HG03432 (cell line): Measurements from ENCODE around the gene CERS6.
"Not testable (repeated sequence)": the region's sequence is repeated elsewhere in the genome, so short reads cannot be mapped to it uniquely, and the experiment has no call there.

Experiments
- ATAC-seq: cut with Tn5 transposase; IDR thresholded peaks from one replicate; pipeline ENCODE4 v1.9.1; 2021; ENCODE audit warnings: mild to moderate bottlenecking, moderate library complexity; ENCODE audit not compliant: unreplicated experiment

The CERS6 gene

GRCh38 chr2:168466834-168467565 is 10.9 kb downstream of the CERS6 start:
- no peak for ATAC-seq

GRCh38 chr2:168467729-168468128 is 11.7 kb downstream of the CERS6 start:
- no peak for ATAC-seq

DNA sequence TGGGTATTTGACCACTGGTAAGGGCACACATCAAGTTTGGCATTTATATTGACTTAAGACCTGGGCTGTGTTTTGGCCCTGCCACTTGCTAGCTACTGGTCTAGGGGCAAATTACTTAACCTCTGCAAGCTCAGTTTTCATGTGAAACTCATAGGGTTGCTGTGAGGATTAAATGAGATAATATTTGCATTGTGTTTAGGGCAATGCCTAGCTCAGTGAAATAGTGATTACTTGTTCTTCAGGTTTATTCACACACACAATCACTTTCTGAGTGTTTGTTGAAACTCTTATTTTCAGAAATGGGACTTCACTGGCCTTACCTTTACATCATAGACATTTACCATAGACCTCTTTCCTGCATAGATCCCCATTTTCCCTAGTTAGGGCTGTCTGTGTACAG is 12.3 kb downstream of the CERS6 start:
- no peak for ATAC-seq

DNA sequence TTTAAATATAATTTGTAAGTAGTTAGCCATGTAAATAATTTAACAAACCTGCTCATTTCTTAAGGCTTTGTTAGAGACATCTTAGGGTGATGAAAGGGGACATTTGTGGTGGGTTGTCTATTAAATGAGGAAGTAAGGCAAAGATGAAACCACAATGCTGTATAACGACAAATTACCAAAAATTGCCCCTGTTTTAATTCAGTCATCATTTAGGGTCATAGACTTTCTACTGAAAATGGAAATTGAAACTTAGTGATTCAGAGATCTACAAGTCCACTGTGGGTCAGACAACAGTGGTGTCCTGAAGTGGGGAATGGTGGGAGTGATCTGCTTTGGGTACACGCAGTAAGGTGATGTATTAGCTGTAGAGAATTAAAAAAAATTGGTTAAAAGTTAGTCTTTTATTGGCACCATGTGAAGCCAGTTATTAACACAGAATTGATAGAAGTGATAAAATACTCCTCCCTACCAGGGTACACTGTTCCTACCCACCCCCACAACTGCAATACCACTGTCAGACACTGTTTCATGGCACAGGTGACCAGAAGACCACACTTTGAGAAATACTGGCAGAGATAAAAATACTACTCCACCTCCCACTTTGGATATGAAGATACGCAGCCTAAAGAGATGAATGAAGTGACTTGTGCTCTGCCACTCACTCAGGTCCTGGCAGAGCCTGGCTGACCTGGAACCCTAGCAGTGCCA is 13.4 kb downstream of the CERS6 start:
- ATAC-seq, result peak; percentile 73

DNA sequence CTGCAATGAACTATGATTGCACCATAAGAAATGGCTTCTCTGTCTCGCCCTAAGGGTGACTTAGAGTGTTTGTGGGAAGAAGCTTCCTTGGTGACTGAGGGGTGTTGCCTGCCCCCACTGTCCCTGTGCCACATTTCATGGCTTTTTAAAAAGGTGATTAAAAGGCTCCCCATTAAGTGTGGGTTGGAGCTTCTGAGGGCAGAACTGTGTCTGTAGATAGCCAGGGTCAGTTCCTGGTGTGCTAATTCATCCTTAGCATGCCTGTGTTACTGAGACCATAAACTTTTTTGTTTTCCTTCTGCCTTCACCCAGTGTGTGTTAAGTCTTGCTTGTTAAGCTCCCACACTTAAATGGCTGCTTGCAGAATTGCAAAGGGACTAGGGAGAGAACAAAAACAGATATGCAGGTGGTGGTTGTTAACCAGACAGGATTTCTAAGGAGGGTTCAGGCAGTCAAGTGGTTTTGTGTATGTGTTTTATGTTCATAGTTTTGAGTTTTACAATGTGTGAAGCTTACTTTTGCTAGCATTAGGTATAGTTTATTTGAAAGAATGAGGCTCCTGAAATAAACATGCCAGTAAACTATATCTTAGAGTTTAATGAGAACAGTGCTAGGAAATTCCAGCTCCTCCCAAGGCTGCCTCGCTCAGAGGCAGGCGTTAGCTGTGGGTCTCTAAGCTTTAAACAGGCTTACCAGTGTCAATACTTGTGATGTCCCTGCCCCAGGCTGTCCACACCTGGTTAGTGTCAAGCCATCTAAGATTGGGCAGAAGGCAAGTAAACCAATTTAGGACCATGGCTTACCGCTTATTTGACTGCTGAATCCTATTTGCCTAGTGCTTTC is 14.5 kb downstream of the CERS6 start:
- peak; percentile 41 for ATAC-seq

- no peak for ATAC-seq
Measured at GRCh38 chr2:168471163-168471475, 15.0 kb downstream of the CERS6 start.

DNA sequence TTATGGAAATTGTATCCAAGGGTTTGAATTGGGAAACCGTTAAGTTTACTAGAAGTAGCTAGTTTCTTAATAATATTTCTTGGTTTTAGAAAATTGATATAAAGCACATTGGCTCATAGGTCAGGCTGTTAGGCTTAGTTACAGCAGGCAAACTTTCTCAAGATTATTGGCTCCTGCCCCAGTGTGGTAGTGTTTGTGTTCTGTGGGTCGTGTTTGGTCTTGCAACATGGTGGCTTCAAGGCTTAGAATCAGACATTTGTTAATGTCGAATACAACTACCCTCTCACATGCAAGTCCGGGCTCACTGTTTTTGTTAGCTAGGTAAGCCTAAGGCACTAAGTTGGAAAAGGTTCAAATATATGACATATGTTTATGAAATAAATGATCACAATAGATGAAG is 19.6 kb downstream of the CERS6 start:
- no peak for ATAC-seq

GRCh38 chr2:168478206-168478605 is 22.1 kb downstream of the CERS6 start:
- no peak for ATAC-seq

DNA sequence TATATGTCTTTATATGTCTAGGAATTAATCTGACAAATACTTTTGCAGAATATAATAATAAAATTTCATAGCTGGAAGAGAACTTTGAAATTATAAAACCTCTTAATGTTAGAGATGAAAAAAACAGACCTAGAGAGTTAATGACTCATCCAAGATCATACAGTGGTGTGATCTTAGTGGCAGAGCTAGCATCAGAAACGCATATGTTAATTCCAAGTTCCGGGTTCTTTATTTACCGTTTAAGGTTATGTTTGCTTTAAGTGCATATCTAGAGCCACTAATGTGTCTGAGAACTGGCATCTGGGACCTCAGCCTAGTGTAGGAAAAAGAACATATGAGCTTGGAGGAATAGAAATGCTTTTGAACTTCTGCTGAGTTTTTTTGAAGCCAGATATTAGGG is 24.3 kb downstream of the CERS6 start:
- ATAC-seq, result no peak

GRCh38 chr2:168480825-168481585 is 24.9 kb downstream of the CERS6 start:
- ATAC-seq, result no peak

- no peak for ATAC-seq
Measured at GRCh38 chr2:168482269-168482668, 26.2 kb downstream of the CERS6 start.

DNA sequence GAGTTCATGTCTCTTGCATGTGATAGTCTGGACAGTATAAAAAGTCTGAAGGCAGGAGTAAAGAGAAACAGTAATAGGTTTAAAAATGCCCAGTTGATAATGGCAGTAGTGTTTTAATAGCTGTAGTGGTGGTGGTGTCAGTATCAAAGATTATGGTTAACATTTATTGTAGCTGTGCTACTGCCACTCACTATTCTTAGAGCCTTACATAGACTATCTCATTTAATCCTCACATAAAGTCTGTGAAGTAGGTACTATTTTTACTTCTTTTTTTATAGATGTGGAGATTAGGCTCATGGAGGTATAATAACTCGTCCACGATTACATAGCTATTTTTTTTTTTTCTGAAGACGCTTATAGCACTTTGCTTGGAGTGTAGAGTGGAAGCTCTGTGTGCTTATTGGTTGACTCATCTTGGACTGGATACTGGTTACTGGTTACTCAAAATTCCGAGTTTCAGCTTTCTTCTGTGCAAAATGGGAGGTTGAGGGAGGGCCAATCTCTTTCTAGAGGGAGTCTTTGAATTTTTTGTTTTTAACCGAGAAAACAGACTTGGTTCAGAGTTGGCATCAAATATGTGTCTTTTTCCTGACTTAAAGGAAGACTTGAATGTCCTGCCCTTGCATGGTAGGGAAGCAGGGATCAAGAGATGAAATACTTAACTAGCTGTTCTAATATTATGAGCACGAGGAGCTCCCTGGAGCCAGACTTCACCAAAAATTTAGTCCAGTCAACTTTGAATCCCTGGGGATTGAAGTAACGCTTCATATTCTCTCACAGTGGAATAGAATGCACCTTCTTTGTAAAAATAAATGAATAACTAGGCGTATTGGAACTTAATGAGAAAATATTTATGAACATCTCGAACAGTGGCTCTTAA is 27.1 kb downstream of the CERS6 start:
- ATAC-seq, result no peak

DNA sequence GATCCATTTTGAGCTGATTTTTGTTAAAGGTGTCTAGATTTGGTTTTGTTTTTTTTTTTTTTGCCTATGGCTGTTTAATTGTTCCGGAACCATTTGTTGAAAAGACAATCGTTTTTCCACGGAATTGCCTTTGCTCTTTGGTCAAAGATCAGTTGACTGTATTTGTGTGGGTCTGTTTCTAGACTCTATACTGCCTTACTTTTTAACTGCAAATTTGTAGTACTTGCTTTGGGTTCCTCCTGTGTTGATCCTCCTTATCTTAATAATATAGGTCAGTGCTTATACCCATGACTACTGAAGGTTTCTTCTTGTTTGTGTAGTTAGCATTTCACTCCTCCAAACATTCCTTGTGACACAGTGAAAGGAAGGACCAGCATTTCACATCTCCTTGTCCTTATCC is 30.4 kb downstream of the CERS6 start:
- ATAC-seq, result no peak

DNA sequence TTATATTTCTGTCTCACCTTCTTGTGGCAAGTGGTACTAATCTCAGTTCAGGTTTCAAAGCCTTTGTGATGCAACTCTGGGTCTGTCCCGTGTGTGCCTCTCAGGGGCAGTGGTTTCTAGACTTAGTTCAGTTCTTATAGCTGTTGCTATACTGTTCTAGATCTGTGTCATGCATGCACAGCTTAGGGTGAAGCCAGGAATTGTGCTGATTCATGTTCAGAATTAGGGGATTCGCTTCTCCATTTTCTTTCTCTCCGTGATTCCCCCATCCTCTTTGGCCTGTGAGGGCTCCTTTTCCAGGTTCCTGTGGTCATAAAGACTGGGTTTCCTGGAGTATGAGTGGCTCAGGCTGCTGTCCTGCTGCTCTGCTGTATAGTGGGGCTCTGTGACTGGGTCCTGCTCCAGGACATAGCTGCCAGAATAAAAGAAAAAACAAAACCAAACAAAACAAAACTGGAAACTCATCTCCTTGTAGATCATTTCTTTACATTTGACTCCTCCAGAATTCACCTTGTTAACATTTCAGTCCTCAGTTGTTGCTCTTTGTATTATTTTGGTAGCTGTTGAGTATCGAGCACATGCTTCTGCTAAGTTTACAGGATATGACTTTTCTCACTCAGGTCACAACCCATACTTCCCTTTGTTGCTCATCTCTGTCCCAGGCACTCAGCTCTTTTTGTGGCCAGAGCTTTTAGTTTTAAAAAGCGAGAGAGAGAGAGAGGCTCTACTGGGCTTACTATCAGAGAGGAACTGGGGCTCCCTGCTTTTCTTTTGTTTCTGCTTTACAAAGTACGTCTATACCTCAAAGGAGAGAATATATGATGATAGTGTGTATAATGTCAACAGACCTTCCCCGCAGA is 34.2 kb downstream of the CERS6 start:
- peak; percentile 94 for ATAC-seq

GRCh38 chr2:168490946-168491605 is 35.0 kb downstream of the CERS6 start:
- peak; percentile 17 for ATAC-seq

- ATAC-seq, result not testable (repeated sequence)
Measured at GRCh38 chr2:168491728-168492127, 35.7 kb downstream of the CERS6 start.

DNA sequence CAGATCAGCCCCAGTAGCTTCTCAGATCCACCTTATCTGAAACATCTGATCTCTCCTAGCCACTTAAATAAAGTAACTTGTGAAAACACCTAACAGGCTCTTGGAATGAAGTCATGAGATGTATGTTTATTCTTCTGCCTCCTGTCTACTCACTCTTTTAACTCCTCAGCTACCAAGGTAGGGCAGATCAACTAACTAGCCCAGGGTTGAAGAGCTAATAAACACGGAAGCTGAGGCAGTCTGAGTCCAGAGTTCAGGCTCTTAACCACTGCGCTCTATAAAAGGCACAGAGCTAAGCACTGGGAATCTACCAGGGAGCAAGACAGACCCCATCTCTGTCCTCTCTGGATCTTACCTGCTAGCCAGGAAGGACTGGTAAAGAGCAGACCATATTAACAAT is 37.1 kb downstream of the CERS6 start:
- ATAC-seq, result not testable (repeated sequence)

DNA sequence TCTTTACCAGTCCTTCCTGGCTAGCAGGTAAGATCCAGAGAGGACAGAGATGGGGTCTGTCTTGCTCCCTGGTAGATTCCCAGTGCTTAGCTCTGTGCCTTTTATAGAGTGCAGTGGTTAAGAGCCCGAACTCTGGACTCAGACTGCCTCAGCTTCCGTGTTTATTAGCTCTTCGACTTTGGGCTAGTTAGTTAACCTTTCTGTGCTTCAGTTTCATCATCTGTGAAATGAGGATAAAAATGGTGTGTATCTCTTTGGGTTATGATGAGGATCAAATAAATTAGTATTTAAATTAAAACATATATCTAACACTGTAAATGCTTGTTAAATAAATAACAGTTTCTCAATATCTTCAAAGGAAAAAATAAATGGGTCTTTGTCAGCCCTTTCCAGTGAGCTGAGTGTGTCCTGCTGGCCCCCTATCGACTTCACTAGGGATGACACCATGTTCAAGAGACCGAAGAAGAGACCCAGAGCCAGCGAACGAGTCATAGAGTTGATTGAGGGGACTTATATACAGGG is 38.2 kb downstream of the CERS6 start:
- ATAC-seq, result no peak
